Subcutaneous adipose tissue (tissue), 4 donors: Measurements from ENCODE around the gene NEK1. TPM values are rescaled to one million over a fixed set of nuclear protein-coding genes. Genes with fewer than 3 reads are reported as not detected.

Experiments
- CTCF ChIP-seq: fragments of 450-650 bp; IDR thresholded peaks from one replicate; pipeline ENCODE4 v1.5.1; 2016; ENCODE audit warnings: low read depth, mild to moderate bottlenecking, control low read depth, antibody characterized with exemption, moderate library complexity
- total RNA-seq, 4 donors: library from RNA; depleted of rRNA; stranded (reverse); fragments of >200 nt; gene quantifications; one replicate each; pipeline ENCODE4 v1.1.0, GENCODE V29; 2016

The NEK1 gene
- total RNA-seq, 4 donors from 2014 or later, result 10.7 to 15.9 (median 14.0) TPM

GRCh38 chr4:169626331-169627282 lies 14.2 kb upstream of the NEK1 start:
- no peak for TF ChIP-seq CTCF

- TF ChIP-seq CTCF, result no peak
Measured at GRCh38 chr4:169625886-169626285, 13.5 kb upstream of the NEK1 start.

GRCh38 chr4:169622566-169622965 lies 10.2 kb upstream of the NEK1 start:
- TF ChIP-seq CTCF, result no peak

- no peak for TF ChIP-seq CTCF
Measured at GRCh38 chr4:169621731-169622492, 9.5 kb upstream of the NEK1 start.

- no peak for TF ChIP-seq CTCF
Measured at GRCh38 chr4:169620880-169621248, 8.5 kb upstream of the NEK1 start.

GRCh38 chr4:169619958-169620879 lies 7.8 kb upstream of the NEK1 start, which contains the start of gene CLCN3:
CLCN3 (plus strand) TSS chr4:169620578; CDS start chr4:169635929, 15,351 bp downstream.
- no peak for TF ChIP-seq CTCF
